K562 (cell line): ENCODE measurements around the gene SYNGR4. TPM values are rescaled to one million over a fixed set of nuclear protein-coding genes. Genes with fewer than 3 reads are reported as not detected.

ENCODE experiments used
- CBX3 ChIP-seq, 2 experiments: IDR thresholded peaks; 1 replicate in 1 of 2; 2 replicates in 1 of 2; pipeline ENCODE4 v1.6.1; 2012; ENCODE audit warnings: inconsistent platforms in 2 of 2, low read length in 2 of 2, borderline replicate concordance in 1 of 2, control low read depth in 1 of 2
- FOXJ3 ChIP-seq: sonication (generic); formaldehyde crosslinking; IDR thresholded peaks from 2 replicates; pipeline ENCODE4 v1.4.0; 2020; ENCODE audit warnings: mild to moderate bottlenecking, missing genetic modification reagents
- HSF4 ChIP-seq: fragments of 250-450 bp; sonication (Bioruptor Pico); IDR thresholded peaks from 2 replicates; pipeline ENCODE4 v2.1.2; 2022; ENCODE audit warnings: mild to moderate bottlenecking, moderate library complexity, borderline replicate concordance
- MAFF ChIP-seq: IDR thresholded peaks from 2 replicates; pipeline ENCODE4 v1.6.1; 2012; ENCODE audit warnings: low read length, improper control_type of control experiment
- NCOR1 ChIP-seq: fragments of 450-650 bp; IDR thresholded peaks from 2 replicates; pipeline ENCODE4 v1.6.1; 2016; ENCODE audit warnings: mild to moderate bottlenecking, moderate library complexity
- RBM22 ChIP-seq: fragments of 200-400 bp; formaldehyde crosslinking; IDR thresholded peaks from 2 replicates; pipeline ENCODE4 v1.6.1; 2018; ENCODE audit warnings: low read length, low read depth; ENCODE audit not compliant: poor library complexity, severe bottlenecking
- RFX7 ChIP-seq: fragments of 250-450 bp; sonication (Bioruptor Pico); IDR thresholded peaks from 2 replicates; pipeline ENCODE4 v1.5.1; 2021; ENCODE audit warnings: mild to moderate bottlenecking
- SIN3A ChIP-seq, 2 experiments: fragments of 150-350 bp in 1 of 2; IDR thresholded peaks; 2 replicates each; pipeline ENCODE4 v1.6.1; 2011 to 2016; ENCODE audit warnings: borderline replicate concordance in 2 of 2, low read depth in 2 of 2, low read length in 2 of 2, mild to moderate bottlenecking in 2 of 2, moderate library complexity in 2 of 2; ENCODE audit not compliant: control insufficient read depth in 1 of 2
- TAF15 ChIP-seq: fragments of 200-400 bp; formaldehyde crosslinking; IDR thresholded peaks from 2 replicates; pipeline ENCODE4 v1.6.1; 2017; ENCODE audit warnings: mild to moderate bottlenecking, low read depth, low read length, moderate library complexity
- TSC22D4 ChIP-seq: fragments of 450-650 bp; IDR thresholded peaks from 2 replicates; pipeline ENCODE4 v1.6.1; 2016; ENCODE audit warnings: missing genetic modification characterization, missing biosample characterization, control low read depth
- ZNF583 ChIP-seq: fragments of 250-450 bp; sonication (Bioruptor Pico); IDR thresholded peaks from 2 replicates; pipeline ENCODE4 v1.4.0; 2020
- polyA plus RNA-seq, 8 experiments: library from polyadenylated mRNA; depleted of rRNA in 4 of 8; stranded (reverse) in 5 of 8; unstranded in 3 of 8; fragments of >200 nt; fragmentation: Nextera tagmentation in 2 of 8; fragmentation: Illumina TruSeq in 1 of 8; extraction: Ambion mirVana in 2 of 8; extraction: Trizol in 1 of 8; gene quantifications; 2 replicates each; pipeline versions ENCODE4 v1.2.1 to v1.2.3, GENCODE V29; 2011 to 2014; ENCODE audit warnings: inconsistent platforms in 1 of 8, missing spikeins in 1 of 8
- total RNA-seq, 7 experiments: library from RNA; depleted of rRNA in 6 of 7; stranded (reverse); fragments of >200 nt in 6 of 7; fragmentation: Illumina TruSeq in 2 of 7; extraction: Trizol in 2 of 7; gene quantifications; 2 replicates each; pipeline versions ENCODE4 v1.2.1 to v1.2.3, GENCODE V29; 2011 to 2021; ENCODE audit warnings: low replicate concordance in 1 of 7
- TF ChIP-seq, protein P1 (sequence below), 2 experiments: fragments of 450-650 bp in 1 of 2; sonication (generic) in 1 of 2; formaldehyde crosslinking in 1 of 2; IDR thresholded peaks in 1 of 2; conservative IDR thresholded peaks in 1 of 2; 2 replicates each; pipeline versions ENCODE4 v1.6.1 to v1.8.1; 2016 to 2023; ENCODE audit warnings: mild to moderate bottlenecking in 2 of 2, moderate library complexity in 2 of 2, inconsistent platforms in 1 of 2, missing genetic modification reagents in 1 of 2
- TF ChIP-seq, protein P2 (sequence below): fragments of 250-450 bp; sonication (Bioruptor Pico); IDR thresholded peaks from 2 replicates; pipeline ENCODE4 v1.8.0; 2022; ENCODE audit warnings: inconsistent platforms, mild to moderate bottlenecking, moderate library complexity, borderline replicate concordance
- TF ChIP-seq, protein P3 (sequence below): sonication (generic); formaldehyde crosslinking; IDR thresholded peaks from 2 replicates; pipeline ENCODE4 v1.8.0; 2022; ENCODE audit warnings: mild to moderate bottlenecking, missing genetic modification reagents
- TF ChIP-seq, protein P4 (sequence below): fragments of 250-450 bp; sonication (Bioruptor Pico); IDR thresholded peaks from 2 replicates; pipeline ENCODE4 v1.8.0; 2022; ENCODE audit warnings: moderate library complexity, mild to moderate bottlenecking, inconsistent platforms
- TF ChIP-seq, protein P5 (sequence below): fragments of 450-650 bp; formaldehyde crosslinking; conservative IDR thresholded peaks from 2 replicates; pipeline ENCODE4 v1.4.0; 2022; ENCODE audit warnings: mild to moderate bottlenecking, missing genetic modification characterization

Gene SYNGR4
- total and polyA plus RNA-seq, 9 of the 15 experiments (the other 6 are each of a cell fraction or from before 2014, with no cell fraction given) = 0.07 to 0.14 TPM; not detected in 7

DNA sequence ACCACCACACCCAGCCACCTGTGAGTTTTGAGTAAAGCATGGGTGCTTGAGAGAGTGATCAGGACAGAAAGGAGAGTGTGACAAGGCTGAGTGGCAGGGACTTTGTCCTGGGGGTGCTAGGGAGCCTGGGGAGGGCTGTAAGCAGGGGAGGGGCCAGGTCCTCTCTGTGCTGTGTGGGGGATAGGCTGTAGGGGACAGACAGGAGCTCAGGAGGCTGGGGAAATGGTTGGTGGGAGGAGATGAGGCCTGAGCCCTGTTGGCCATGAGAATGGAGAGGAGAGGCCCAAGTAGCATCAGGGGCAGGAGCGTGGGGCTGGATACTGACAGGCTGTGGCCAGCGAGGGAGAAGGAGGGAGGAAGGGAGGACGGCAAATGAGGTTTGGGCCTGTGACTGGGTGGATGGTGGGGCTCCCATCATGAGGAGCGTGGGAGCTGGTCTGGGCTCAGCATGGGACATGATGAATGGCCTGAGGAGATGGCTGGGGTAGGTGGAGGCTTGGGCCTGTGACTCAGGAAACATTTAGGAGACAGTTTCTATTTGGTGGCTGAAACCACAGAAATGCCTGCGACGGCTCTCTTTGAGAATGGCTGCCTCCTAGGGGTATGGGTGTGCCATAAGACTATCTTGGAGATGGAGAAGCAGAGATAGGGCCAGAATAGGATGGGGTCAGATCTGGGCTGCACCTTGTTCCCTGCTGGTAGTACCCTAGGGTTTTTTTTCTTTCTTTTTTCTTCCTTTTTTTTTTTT, 54.3 kb downstream of the SYNGR4 start (continued):
- TF ChIP-seq SIN3A (IDR thresholded peaks at IDR 0.05; ENCODE audit: borderline replicate concordance in 2 of 2, control insufficient read depth in 1 of 2, low read depth in 2 of 2, low read length in 2 of 2) (no peak), RBM22 (no peak), NCOR1 (no peak), CBX3 (IDR thresholded peaks at IDR 0.05; ENCODE audit: borderline replicate concordance in 1 of 2, low read length in 2 of 2) (no peak), MAFF (no peak; the same call in 1 of the 2 replicates), TSC22D4 (tag) (no peak), HSF4 (CRISPR knock-in tag) (no peak), FOXJ3 (no peak), ZNF583 (no peak), TAF15 (no peak), RFX7 (no peak)
- TF ChIP-seq, protein P1, sequence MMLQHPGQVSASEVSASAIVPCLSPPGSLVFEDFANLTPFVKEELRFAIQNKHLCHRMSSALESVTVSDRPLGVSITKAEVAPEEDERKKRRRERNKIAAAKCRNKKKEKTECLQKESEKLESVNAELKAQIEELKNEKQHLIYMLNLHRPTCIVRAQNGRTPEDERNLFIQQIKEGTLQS (IDR thresholded peaks at IDR 0.05) = no peak
- TF ChIP-seq, protein P1 (CRISPR knock-in tag; conservative IDR thresholded peaks at IDR 0.05) = no peak
- TF ChIP-seq, protein P2, sequence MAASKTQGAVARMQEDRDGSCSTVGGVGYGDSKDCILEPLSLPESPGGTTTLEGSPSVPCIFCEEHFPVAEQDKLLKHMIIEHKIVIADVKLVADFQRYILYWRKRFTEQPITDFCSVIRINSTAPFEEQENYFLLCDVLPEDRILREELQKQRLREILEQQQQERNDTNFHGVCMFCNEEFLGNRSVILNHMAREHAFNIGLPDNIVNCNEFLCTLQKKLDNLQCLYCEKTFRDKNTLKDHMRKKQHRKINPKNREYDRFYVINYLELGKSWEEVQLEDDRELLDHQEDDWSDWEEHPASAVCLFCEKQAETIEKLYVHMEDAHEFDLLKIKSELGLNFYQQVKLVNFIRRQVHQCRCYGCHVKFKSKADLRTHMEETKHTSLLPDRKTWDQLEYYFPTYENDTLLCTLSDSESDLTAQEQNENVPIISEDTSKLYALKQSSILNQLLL (CRISPR knock-in tag) = no peak
- TF ChIP-seq, protein P3, sequence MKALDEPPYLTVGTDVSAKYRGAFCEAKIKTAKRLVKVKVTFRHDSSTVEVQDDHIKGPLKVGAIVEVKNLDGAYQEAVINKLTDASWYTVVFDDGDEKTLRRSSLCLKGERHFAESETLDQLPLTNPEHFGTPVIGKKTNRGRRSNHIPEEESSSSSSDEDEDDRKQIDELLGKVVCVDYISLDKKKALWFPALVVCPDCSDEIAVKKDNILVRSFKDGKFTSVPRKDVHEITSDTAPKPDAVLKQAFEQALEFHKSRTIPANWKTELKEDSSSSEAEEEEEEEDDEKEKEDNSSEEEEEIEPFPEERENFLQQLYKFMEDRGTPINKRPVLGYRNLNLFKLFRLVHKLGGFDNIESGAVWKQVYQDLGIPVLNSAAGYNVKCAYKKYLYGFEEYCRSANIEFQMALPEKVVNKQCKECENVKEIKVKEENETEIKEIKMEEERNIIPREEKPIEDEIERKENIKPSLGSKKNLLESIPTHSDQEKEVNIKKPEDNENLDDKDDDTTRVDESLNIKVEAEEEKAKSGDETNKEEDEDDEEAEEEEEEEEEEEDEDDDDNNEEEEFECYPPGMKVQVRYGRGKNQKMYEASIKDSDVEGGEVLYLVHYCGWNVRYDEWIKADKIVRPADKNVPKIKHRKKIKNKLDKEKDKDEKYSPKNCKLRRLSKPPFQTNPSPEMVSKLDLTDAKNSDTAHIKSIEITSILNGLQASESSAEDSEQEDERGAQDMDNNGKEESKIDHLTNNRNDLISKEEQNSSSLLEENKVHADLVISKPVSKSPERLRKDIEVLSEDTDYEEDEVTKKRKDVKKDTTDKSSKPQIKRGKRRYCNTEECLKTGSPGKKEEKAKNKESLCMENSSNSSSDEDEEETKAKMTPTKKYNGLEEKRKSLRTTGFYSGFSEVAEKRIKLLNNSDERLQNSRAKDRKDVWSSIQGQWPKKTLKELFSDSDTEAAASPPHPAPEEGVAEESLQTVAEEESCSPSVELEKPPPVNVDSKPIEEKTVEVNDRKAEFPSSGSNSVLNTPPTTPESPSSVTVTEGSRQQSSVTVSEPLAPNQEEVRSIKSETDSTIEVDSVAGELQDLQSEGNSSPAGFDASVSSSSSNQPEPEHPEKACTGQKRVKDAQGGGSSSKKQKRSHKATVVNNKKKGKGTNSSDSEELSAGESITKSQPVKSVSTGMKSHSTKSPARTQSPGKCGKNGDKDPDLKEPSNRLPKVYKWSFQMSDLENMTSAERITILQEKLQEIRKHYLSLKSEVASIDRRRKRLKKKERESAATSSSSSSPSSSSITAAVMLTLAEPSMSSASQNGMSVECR (CRISPR knock-in tag) = no peak
- TF ChIP-seq, protein P4, sequence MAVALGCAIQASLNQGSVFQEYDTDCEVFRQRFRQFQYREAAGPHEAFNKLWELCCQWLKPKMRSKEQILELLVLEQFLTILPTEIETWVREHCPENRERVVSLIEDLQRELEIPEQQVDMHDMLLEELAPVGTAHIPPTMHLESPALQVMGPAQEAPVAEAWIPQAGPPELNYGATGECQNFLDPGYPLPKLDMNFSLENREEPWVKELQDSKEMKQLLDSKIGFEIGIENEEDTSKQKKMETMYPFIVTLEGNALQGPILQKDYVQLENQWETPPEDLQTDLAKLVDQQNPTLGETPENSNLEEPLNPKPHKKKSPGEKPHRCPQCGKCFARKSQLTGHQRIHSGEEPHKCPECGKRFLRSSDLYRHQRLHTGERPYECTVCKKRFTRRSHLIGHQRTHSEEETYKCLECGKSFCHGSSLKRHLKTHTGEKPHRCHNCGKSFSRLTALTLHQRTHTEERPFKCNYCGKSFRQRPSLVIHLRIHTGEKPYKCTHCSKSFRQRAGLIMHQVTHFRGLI (CRISPR knock-in tag) = no peak
- TF ChIP-seq, protein P5, sequence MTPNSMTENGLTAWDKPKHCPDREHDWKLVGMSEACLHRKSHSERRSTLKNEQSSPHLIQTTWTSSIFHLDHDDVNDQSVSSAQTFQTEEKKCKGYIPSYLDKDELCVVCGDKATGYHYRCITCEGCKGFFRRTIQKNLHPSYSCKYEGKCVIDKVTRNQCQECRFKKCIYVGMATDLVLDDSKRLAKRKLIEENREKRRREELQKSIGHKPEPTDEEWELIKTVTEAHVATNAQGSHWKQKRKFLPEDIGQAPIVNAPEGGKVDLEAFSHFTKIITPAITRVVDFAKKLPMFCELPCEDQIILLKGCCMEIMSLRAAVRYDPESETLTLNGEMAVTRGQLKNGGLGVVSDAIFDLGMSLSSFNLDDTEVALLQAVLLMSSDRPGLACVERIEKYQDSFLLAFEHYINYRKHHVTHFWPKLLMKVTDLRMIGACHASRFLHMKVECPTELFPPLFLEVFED (CRISPR knock-in tag) = no peak
